Measurements from ENCODE around the gene GGNBP2.

Gene GGNBP2

DNA sequence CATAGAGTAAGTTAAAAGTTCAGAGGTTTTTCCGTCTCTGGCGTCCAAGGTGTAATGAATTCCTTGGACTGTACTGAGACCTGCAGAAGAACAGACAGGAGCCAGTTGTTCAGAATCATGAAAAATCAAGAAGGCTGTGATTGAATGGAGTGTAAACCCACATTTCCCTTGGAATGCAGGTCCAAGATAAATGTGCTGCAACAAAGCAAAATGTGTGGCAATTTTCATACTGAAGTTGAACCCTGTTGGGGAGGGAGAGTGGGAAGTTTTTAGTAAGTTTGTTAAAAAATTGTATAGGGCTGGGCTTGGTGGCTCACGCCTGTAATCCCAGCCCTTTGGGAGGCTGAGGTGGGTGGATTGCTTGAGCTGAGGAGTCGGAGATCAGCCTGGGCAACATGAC is 21.4 kb downstream of the GGNBP2 start:
- DNase-seq = no peak

DNA sequence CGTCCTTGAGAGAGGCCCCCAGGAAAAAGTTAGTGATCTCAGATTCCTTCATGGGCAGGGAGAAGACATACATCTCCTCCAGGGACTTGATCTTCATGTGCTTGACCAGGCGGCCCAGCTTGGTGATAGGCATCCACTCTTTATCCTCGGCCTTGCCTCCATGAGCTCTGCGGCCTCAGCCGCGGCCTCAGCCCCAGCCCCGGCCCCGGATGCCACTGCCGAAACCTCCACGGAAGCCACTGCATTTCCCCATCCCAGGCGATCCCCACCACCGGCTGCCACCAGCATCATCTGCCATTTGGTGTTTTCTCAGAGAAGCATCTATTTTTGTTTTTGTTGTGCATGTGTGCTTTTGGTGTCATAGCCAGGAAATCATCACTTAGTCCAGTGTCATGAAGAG is 30.3 kb downstream of the GGNBP2 start:
- DNase-seq = no peak

DNA sequence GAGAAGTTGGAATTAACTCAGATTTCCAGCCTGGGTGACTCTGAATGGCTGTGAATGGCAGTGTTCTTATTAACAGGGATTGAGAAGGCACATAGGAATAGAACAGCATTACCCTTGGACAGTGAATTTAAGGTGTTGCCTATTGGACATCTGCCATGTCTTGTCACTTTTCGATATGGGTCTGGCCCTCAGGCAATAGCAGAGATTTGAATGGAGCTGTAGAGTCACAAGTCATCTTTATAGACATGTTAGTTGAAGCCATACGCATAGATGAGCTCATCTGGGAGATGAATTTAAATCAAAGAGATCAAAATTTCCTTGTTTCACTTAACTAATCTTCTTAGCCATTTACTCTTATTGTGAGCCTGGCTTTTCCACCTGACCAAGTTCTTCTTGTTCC is 32.1 kb downstream of the GGNBP2 start:
- no peak for DNase-seq

DNA sequence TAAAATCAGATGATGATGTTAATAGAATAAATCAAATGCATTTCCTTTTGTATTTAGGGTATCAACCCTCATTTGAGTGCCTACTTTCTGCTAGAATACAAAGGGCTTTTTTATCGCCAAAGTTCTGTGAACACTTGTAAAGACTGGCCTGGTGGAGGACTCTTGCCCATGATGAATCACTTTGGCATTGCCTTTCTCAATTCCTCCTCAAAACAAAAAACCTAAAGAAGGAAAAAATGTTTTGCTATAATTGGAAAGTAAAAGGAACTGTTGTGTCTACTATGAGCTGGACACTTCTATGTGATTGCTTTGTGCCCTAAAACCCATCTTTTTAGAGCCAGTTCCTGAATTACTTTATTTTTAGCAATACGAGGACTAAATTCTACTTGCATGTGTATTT is 34.0 kb downstream of the GGNBP2 start:
- DNase-seq = no peak

DNA sequence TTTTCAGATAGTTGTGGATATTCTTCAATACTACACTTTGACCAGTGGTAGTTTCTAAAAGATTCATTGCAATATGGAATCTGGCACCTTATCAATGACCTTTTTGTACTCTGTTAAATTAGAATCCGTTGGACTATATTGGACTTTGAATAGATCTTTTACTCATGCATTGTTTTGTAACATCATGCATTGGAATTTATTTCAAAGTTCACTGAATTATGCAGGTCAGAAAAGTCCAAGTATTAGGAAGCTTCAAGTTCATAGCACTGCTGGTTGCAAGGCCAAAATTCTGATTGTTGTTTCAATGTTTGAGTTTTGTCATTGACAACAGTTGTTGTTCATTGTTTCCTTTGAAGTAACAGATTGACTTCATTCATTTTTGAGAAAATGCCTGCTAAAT is 39.1 kb downstream of the GGNBP2 start:
- DNase-seq = no peak

DNA sequence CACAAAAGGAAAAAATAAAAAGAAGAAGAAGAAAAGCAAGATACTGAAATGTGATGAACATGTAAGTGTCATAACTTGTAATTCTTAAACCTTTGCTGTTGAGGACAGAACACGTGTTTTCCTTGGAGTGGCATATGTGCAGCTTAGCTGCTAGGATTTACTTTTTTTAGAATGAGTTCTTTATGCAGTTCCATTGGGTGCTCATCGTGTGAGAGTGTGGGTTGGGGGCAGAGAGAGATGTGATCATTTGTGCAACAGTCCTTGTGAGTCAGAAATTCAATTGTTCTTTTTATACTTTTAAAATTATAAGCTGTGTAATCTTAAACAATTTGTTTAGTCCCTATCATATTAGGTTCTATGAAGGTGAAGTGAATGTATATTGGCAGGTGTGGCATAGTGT is 41.4 kb downstream of the GGNBP2 start:
- no peak for DNase-seq

DNA sequence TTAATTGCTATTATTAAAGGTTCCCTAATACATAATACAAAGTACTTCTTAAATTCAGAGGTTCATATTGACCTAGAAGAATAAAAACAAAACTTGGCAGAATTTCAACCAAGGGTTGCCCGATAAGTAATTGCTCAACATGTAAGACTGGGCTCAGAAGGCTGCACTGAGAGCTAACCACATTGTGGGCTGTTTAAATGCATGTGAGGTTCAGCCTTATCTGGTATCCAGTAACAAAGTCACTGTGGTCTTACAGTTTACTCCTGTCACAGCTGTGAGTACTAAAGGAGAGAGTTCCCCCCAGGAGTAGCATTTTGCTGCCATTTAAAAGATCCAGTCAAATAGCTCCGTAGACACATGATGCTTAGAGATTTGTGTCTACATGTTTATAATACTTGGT is 45.4 kb downstream of the GGNBP2 start:
- DNase-seq = no peak

DNA sequence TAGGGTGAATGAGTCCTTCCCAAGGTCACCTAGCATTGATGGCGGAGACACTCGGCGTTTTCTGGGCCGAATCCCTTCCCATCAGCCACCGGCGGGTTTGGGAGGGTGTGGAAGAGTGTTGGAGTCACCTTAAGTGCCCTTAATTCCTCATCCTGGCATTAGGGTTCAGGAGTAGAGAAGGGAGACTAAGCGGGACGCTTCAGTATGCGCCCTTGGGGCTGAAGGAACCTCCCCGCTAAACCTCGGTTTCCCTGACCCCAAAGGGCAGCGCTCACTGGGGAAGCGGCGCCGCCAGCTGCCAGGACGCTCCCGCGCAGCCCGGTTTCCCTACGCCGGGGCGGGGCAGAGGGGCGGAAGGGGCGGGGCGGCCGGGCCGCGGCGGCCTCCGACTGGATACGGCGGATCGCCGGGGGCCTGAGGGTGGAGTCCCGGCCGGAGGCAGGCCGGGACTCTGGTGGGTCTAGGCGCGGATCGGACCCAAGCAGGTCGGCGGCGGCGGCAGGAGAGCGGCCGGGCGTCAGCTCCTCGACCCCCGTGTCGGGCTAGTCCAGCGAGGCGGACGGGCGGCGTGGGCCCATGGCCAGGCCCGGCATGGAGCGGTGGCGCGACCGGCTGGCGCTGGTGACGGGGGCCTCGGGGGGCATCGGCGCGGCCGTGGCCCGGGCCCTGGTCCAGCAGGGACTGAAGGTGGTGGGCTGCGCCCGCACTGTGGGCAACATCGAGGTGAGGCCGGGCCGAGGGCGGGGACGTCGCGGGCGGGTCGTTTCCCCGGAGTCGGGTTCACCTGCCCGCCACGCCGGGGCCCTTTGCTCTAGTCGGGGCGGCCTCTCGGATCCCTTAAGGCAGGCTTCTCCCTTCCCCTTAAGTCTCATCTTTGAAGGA is 47.0 kb downstream of the GGNBP2 start, which contains the start of gene DHRS11:
TSS of gene DHRS11 (plus strand) at position 446 of the 882 bp plus-strand sequence. CDS start at position 577, 131 bp downstream.
- DNase-seq = peak; percentile 82

DNA sequence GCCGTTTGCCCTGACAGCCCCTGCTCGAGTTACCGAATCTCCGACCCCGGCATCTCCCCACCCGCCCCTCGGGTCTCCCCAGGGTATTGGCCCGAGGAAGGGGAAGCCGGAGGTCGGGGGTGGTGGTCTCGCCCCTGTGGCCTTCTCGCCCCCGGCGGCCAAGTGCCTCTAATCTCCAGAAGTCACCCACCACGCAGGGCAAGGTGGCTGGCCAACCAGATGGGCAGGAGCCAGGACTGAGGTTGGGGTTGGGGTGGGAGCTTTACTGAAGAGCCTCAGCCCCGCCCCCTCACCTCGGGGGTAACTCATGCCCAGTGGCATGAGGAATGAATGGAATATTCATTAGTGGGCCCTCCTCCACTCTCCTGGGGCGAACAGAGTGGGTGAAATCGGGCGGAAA is 47.6 kb downstream of the GGNBP2 start:
- no peak for DNase-seq

DNA sequence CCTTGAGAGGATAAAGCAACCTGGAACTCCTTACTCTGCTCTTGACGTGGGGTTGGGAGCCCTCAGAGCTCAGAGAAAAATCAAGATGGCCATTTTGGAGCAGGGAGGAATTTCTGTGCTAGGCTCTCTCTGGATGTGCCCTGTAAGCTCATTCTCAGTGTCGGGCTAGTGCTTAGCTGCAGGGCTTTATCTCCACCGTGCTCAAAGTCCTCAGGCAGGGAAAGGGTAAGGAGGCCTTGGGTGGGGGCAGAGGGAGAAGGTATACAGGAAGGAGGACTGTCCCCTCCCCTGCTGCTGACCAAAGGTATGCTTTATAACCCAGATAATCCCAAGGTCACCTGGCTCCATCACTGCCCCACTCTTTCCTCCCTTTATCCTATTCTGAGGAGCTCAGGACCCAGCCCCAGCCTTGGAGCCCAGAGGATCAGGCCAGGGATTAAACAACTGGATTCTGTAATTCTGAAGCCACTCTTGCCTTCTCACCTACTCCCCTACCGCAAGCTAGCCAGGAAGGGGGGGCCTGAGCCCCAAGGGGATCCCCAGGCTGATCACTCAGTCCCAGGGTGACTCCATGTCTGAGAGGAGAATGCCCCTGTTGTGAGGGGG is 48.1 kb downstream of the GGNBP2 start:
- DNase-seq = no peak

DNA sequence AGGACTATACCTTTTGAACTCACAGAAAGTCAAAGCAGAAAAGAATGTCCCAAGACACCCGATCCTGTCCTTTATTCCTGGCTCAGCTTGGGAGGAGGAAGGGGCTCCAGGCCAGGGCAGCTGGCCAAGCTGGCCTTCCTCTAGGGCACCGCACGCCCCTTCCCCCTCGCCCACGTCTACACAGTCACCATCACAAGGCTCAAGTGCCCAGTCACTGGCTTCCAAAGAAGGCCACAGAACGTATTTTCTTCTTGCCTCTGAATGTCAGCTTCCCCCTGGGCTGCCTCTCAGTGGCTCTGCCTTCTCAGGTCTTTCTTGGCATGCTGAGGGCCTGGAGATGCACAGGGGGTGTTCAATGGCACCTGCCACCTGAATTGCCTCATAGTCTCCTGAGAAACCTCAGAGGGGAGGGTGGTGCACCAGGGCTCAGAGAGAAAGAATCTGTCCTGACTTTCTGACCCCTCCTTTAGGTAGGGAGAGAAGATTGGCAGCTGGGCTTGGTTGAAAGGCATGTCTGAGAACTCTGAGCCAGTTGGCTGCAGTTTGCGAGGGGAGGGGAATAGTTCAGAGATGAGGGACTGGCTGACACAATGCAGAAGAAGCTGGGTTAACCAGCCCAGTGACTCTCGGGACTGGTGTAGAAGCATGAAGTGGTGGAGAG is 49.1 kb downstream of the GGNBP2 start:
- no peak for DNase-seq

DNA sequence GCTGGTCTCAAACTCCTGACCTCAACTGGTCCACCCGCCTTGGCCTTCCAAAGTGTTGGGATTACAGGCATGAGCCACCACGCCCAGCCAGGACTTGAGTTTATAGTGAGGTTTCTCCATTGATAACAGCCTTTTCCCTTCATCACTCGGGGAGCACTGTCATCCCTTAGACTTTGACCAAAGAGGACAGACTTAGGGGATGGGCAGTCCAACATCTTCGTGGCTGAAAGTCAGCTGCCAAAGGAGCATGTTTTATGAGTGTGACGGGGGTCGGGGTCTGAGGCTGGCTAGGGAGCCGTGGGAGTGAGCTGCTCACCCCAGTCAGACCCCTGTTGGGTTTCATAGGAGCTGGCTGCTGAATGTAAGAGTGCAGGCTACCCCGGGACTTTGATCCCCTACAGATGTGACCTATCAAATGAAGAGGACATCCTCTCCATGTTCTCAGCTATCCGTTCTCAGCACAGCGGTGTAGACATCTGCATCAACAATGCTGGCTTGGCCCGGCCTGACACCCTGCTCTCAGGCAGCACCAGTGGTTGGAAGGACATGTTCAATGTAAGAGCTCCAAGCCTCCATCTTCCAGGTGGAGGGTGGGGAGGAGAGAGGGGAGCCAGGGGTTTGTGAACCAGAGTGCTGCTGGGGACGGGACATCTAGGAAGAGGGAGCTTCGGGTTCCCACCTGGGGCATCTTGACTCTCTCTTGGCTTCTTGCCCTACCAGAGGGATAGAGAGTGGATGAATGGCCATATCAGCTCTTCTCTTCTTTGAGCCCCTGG is 50.1 kb downstream of the GGNBP2 start:
- no peak for DNase-seq

DNA sequence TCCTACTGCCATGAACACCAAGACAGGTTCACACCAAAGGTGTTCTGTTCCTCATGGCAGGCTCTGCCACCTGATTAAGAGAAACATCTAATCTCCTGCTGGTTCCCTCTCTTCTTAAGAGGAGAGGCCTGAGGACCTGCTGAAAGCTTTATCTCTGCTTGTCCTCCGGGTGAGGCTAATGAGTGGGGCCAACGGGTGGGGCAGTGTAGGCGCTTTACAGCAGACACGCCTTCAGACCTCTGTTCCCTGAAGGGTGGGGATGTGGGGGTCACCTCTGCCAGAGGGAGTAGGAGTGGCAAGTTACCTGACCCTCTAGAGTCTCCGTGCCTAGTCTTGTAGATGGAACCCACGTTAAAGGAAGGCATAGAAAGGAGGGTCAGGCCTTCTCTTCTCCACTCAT is 52.5 kb downstream of the GGNBP2 start:
- no peak for DNase-seq

DNA sequence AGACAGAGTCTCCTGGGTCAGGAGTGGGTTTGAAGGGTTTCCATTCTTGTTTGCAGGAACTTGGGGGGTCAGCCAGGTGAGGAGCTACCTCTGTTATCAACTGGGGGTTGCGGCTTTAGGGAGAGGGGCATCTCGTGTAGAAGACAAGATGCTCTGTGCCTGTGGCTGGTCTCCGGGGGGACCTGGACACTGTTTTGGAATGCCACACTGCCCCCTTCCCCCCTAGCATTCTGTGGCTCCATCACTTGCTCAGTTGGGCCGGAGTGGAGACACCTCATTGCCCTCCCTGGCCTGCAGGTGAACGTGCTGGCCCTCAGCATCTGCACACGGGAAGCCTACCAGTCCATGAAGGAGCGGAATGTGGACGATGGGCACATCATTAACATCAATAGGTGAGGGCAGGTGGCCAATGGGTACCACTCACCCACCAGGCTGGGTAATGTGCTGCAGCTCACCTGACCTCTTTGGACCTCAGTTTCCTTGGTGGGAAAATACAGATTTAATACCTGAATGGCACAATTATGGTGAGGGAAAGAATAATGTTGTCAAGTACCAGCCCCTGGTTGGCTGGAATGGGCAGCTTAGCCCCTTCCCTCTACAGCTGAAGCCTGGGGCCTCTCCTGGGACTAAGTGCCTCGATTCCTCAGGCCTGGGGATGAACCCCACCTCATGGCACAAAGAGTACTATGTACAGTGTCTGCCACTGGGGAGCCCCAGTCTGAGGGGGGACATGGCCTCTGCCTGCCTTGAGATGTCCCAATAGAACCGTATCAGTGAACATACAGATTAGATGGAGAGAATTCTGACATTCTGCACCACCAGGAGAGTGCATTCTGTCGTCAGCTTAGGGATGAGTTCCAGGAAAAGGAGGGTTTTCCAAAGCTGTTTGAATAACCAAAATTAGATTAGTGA is 53.4 kb downstream of the GGNBP2 start:
- no peak for DNase-seq

DNA sequence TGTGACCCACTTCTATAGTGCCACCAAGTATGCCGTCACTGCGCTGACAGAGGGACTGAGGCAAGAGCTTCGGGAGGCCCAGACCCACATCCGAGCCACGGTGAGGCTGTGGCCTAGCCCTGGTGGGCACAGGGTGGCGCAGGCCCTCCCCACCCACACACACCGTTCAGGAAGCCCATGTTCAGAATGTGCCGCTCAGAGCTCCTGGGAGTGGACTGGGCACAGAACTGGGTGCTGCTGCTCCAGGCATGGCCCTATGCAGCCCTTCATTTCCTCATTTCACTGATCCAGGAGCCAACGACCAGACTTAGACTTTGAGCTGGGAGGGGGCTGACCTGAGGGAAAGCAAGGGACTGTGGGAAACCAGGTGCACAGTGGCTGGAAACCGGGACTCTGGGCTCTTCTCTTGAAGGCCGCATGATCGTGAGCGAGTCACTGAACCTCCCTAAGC is 54.3 kb downstream of the GGNBP2 start:
- DNase-seq = no peak

DNA sequence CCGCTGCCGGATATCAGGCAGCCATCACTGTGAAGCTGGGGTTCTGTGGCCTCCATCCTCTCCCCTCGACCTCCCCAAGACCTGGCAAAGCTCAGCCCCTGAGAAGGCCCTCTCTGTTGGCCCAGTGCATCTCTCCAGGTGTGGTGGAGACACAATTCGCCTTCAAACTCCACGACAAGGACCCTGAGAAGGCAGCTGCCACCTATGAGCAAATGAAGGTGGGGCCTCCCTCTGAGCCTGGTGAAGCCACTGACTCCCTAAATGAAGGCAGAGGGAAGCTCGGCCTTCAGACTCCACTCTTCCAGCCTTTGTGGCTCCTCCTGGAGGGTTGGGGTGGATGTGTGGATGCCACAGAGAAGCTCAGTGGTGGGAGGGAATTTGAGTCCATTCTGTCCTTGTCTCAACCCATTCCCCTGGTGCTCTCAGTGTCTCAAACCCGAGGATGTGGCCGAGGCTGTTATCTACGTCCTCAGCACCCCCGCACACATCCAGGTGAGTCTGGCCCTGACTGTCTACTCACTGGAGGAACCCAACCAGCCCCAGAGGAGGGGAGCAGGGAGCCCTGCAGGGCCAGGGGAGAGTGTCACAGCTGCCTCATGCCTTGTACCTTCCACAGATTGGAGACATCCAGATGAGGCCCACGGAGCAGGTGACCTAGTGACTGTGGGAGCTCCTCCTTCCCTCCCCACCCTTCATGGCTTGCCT is 55.0 kb downstream of the GGNBP2 start:
- no peak for DNase-seq

DNA sequence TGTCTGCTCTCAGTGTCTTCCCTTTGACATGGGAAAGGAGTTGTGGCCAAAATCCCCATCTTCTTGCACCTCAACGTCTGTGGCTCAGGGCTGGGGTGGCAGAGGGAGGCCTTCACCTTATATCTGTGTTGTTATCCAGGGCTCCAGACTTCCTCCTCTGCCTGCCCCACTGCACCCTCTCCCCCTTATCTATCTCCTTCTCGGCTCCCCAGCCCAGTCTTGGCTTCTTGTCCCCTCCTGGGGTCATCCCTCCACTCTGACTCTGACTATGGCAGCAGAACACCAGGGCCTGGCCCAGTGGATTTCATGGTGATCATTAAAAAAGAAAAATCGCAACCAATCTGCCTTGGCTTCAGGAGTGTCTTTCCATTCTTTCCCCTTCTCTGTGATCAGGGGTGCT is 55.7 kb downstream of the GGNBP2 start:
- DNase-seq = no peak

DNA sequence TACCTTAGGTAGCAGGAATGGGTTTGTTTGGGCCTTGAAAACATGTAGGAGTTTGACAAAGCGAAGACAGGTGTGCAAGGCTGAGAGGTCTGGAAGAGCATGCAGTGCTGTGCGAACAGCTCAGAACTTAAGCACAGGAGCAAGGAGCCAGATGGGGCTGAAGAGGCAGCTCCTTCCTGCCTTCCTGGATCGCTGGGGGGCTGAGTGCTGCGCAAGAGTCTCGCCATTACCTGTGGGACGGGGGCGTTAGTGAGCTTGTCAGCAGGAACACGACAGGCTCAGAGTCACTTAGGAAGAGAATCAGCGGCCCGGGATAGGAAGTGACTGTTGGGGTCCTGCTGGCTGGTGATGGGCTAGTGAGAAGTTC is 56.2 kb downstream of the GGNBP2 start:
- DNase-seq = no peak

DNA sequence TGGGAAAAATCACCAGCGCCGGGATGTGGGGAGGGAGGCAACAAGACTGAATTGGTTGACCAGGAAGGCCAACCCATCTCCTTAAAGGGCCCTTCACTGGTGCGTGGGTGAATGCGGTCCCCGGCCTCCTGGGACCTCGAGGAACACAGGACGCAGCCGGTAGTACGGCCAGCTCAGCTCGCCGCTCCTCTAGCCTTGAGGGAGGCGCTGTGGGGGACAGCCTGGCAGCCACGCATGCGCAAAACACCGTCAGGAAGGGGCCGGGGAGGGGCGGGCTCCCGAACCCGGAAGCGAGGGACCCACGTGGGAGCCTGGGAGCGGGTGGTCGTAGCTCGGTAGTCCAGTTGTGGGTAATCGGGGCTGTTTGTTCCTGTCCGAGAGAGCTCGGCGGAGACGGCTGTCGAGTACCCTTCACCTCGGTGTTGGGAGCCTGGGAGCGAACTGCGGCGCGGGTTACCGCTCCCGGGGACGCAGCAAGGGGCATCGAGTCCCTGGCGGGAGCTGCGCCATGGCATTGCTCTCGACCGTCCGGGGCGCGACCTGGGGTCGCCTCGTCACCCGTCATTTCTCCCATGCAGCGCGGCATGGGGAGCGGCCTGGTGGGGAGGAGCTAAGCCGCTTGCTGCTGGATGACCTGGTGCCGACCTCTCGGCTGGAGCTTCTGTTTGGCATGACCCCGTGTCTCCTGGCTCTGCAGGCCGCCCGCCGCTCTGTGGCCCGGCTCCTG is 56.7 kb downstream of the GGNBP2 start, which contains the start of gene MRM1:
TSS of gene MRM1 (plus strand) at position 281 of the 727 bp plus-strand sequence. CDS start at position 509, 228 bp downstream.
- peak; percentile 94 for DNase-seq

DNA sequence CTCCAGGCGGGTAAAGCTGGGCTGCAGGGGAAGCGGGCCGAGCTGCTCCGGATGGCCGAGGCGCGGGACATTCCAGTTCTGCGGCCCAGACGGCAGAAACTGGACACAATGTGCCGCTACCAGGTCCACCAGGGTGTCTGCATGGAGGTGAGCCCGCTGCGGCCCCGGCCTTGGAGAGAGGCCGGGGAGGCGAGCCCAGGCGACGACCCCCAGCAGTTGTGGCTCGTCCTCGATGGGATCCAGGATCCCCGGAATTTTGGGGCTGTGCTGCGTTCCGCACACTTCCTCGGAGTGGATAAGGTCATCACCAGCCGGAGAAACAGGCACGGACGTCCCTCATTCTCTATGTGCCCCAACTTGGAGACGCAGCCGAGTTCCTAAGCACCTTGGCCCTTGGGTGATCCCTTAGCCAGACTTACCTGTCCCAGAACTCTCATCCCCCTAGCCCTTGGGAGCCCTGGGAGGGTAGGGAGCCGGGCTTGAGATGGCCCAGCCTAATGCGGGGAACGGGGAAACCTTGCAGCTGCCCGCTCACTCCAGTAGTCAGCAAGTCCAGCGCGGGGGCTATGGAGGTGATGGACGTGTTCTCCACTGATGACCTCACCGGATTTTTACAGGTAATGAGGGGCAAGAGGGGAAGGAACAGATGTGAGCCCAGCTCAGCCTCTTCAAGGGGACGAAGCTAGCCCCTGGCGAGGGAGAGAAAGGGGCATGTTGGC is 57.5 kb downstream of the GGNBP2 start:
- peak; percentile 10 for DNase-seq

All from CD4-positive, alpha-beta T cell treated with Interleukin-6 for 4 hours (primary cell).